Prostate gland (tissue), 2 donors: ENCODE data around the gene CCDC78.

Experiments
- CTCF ChIP-seq, 4 experiments: fragments of 200-600 bp in 2 of 4; fragments of 450-650 bp in 2 of 4; sonication (generic) in 2 of 4; IDR thresholded peaks; 1 replicate in 3 of 4; 2 replicates in 1 of 4; pipeline ENCODE4 v1.5.1; 2016 to 2019; ENCODE audit warnings: antibody characterized with exemption in 4 of 4, mild to moderate bottlenecking in 2 of 4, moderate library complexity in 2 of 4
- POLR2A ChIP-seq: fragments of 450-650 bp; IDR thresholded peaks from one replicate; pipeline ENCODE4 v1.6.1; 2016; ENCODE audit warnings: antibody characterized with exemption, mild to moderate bottlenecking
- POLR2AphosphoS5 ChIP-seq: sonication (generic); formaldehyde crosslinking; IDR thresholded peaks from one replicate; pipeline ENCODE4 v1.6.1; 2017; ENCODE audit warnings: antibody characterized with exemption

- TF ChIP-seq CTCF (IDR thresholded peaks at IDR 0.05) (no peak), POLR2A (no peak), POLR2AphosphoS5 (no peak)
These were observed 28.4 kb upstream of the CCDC78 start for GRCh38 chr16:754656-755055.
